HFFc6 (cell line): ENCODE results near the gene CLNK. TPM values are rescaled to one million over a fixed set of nuclear protein-coding genes. Genes with fewer than 3 reads are reported as not detected.
A peak's percentile ranks its signal among the peaks of the same experiment; 100 is the strongest.

ENCODE experiments used
- DNase-seq: peaks from one replicate; pipeline ENCODE4 v3.0.0-alpha.2; 2018
- H3K27ac Mint-ChIP-seq: 2 replicates; pipeline ENCODE4 v1.8.0; 2020; ENCODE audit warnings: mild to moderate bottlenecking, mixed read lengths
- H3K27me3 Mint-ChIP-seq: 2 replicates; pipeline ENCODE4 v1.8.0; 2021; ENCODE audit warnings: mild to moderate bottlenecking, moderate library complexity, mixed read lengths; ENCODE audit not compliant: insufficient read depth
- H3K36me3 Mint-ChIP-seq: 2 replicates; pipeline ENCODE4 v1.8.0; 2021; ENCODE audit warnings: low read depth, mixed read lengths
- H3K4me1 Mint-ChIP-seq: 2 replicates; pipeline ENCODE4 v1.8.0; 2020; ENCODE audit warnings: low read depth, mixed read lengths
- H3K4me3 Mint-ChIP-seq: 2 replicates; pipeline ENCODE4 v1.8.0; 2020; ENCODE audit warnings: mild to moderate bottlenecking, moderate library complexity, mixed read lengths
- H3K9me3 Mint-ChIP-seq: 2 replicates; pipeline ENCODE4 v1.8.0; 2020; ENCODE audit warnings: mild to moderate bottlenecking, mixed read lengths
- total RNA-seq, 6 experiments: library from RNA; stranded (reverse); fragmentation: NEBNext Ultra II Directional; extraction: Animal tissue kit (Norgen Biotek cat#: 25700); gene quantifications; 2 replicates in 1 of 6; 3 replicates in 5 of 6; pipeline ENCODE4 v1.2.3, GENCODE V29; 2021
- TF ChIP-seq, protein P1 (sequence below): fragments of 200-600 bp; sonication (generic); IDR thresholded peaks from 2 replicates; pipeline ENCODE4 v1.5.0; 2021; ENCODE audit warnings: antibody characterized with exemption, mild to moderate bottlenecking

The CLNK gene
- total RNA-seq, 6 experiments from 2014 or later = not detected

DNA sequence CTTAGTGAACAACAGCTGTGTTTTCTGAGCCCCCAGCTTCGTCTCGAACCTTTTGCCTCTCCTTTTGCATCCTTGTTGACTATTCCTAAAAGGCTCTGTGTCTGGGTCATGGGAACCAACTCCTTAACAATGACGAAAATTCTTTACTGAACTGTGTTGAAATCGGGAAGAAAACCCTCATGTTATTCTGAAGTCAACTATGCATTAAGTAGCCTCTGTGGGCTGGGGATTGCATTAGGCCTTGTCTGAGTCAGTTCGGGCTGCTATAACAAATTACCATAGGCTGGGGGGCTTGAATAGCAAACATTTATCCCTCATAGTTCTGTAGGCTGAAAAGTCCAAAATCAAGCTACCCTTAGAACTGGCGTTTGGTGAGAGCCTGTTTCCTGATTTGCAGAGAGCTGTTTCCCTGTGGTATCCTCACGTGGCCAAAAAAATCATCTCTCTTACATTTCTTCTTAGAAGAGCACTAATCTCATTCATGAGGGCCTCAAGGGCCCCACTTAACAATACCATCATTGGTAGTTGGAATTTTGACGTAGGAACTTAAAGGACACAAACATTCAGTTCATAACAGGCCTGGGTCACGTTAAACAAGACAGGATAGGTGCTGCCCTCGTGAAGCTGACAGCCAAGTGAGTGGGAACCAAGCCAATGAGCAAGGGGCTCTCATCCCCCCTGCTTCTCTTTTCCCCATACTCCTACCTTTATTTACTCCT lies 75.9 kb downstream of the CLNK start:
- Mint-ChIP-seq H3K27ac (no peak overlapping the region), H3K4me1 (peaks cover 53% of the 10 kb centered on the region), H3K36me3 (0 out of 2 replicates have a peak, but pooled peaks cover 1% of the 10 kb centered on the region), H3K4me3 (no peak overlapping the region), H3K9me3 (no peaks in the 10 kb centered on the region), H3K27me3 (no peaks in the 10 kb centered on the region; the same call in 1 of the 2 replicates)
- TF ChIP-seq, protein P1, sequence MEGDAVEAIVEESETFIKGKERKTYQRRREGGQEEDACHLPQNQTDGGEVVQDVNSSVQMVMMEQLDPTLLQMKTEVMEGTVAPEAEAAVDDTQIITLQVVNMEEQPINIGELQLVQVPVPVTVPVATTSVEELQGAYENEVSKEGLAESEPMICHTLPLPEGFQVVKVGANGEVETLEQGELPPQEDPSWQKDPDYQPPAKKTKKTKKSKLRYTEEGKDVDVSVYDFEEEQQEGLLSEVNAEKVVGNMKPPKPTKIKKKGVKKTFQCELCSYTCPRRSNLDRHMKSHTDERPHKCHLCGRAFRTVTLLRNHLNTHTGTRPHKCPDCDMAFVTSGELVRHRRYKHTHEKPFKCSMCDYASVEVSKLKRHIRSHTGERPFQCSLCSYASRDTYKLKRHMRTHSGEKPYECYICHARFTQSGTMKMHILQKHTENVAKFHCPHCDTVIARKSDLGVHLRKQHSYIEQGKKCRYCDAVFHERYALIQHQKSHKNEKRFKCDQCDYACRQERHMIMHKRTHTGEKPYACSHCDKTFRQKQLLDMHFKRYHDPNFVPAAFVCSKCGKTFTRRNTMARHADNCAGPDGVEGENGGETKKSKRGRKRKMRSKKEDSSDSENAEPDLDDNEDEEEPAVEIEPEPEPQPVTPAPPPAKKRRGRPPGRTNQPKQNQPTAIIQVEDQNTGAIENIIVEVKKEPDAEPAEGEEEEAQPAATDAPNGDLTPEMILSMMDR = no peak
- DNase-seq = no peak

DNA sequence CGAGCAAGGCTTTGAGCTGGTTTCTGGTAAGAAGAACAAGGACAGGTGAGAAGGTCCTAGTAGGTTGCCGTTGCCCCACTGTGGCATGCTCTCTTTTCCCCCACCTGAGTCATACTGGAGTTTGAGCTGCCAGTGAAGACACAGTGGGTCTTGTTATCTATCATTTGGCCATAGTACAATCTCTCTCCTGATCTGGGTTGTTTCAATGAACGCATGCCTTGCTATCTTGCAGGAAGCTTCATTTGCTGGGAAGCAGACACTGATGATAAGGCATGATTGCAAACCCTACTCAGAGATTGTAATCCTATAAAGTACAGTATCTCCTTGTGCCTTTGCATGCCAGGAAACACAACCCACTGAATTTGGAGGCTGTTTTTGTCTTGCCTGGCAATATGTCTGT lies 77.4 kb downstream of the CLNK start:
- DNase-seq = no peak
- Mint-ChIP-seq H3K9me3 (peaks cover 3% of the 10 kb centered on the region; the same call in 1 of the 2 replicates), H3K4me1 (peaks cover 56% of the 10 kb centered on the region), H3K27me3 (no peaks in the 10 kb centered on the region; the same call in 1 of the 2 replicates), H3K4me3 (no peak overlapping the region), H3K36me3 (0 out of 2 replicates have a peak, but pooled peaks cover 10% of the 10 kb centered on the region), H3K27ac (no peak overlapping the region; the same call in 1 of the 2 replicates)
- TF ChIP-seq, protein P1 = no peak

DNA sequence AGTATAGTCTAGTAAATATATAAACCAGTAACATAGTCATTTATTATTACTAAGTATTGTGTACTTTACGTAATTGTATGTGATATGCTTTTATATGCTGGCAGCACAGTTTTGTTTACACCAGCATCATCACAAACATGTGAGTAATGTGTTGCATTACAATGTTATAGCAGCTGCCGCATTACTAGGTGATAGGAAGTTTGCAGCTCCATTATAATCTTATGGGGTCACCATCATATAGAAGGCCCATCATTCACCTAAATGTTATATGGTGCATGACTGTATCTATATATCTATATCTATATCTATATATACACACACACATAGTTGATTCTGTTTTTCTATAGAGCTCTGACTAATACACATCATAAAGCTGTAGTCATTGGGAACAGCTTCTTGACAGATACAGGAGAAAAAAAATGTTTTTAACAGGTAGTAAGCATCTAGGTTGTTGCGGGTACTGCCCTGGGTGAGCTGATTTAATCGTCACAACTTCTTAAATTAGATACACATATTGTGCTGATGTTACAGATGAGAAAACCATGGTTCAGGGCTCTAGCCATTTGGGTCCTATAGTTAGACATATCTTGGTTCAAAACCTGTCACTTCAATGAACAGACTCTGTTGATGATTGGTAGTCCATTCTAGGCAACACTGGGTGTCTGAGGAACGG lies 77.9 kb downstream of the CLNK start:
- no peaks in the 10 kb centered on the region; the same call in 1 of the 2 replicates for H3K27me3 Mint-ChIP-seq
- H3K4me1 Mint-ChIP-seq = peaks cover 51% of the 10 kb centered on the region
- TF ChIP-seq, protein P1 = no peak
- no peak for DNase-seq
- no peak overlapping the region for H3K4me3 Mint-ChIP-seq
- H3K27ac Mint-ChIP-seq = no peak overlapping the region
- 0 out of 2 replicates have a peak, but pooled peaks cover 11% of the 10 kb centered on the region for H3K36me3 Mint-ChIP-seq
- peaks cover 4% of the 10 kb centered on the region; the same call in 1 of the 2 replicates for H3K9me3 Mint-ChIP-seq

DNA sequence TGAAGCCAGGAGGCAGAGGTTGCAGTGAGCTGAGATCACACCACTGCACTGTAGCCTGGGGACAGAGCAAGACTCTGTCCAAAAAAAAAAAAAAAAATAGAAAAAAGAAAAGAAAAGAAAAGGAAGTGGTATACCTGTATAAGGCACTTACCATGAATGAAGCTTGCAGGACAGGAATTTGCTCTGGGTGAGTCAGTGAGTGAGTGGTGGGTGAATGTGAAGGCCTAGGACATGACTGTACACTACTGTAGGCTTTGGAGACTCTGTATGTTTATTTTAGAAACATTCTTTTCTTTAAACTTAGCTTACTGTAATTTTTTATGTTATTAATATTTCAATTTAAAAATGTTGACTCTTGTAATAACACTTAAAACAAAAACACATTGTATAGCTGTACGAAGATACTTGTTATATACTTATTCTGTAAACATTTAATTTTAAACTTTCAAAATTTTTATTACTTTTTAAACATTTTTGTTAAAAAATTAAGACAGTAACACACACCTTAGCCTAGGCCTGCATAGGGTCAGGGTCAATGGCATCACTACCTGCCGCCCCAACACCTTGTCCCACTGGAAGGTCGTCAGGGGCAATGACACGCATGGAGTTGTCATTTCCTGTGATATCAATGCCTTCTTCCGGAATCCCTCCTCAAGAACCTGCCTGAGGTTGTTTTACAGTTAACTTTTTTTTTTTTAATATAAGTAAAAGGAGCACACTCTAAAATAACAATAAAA lies 78.7 kb downstream of the CLNK start:
- DNase-seq = peak; percentile 83
- TF ChIP-seq, protein P1 = no peak
- Mint-ChIP-seq H3K9me3 (peaks cover 4% of the 10 kb centered on the region; the same call in 1 of the 2 replicates), H3K4me1 (peaks cover 47% of the 10 kb centered on the region), H3K4me3 (no peak overlapping the region), H3K27me3 (no peaks in the 10 kb centered on the region; the same call in 1 of the 2 replicates), H3K27ac (peak overlapping the region; percentile 54; the same call in 1 of the 2 replicates), H3K36me3 (0 out of 2 replicates have a peak, but pooled peaks cover 11% of the 10 kb centered on the region)

DNA sequence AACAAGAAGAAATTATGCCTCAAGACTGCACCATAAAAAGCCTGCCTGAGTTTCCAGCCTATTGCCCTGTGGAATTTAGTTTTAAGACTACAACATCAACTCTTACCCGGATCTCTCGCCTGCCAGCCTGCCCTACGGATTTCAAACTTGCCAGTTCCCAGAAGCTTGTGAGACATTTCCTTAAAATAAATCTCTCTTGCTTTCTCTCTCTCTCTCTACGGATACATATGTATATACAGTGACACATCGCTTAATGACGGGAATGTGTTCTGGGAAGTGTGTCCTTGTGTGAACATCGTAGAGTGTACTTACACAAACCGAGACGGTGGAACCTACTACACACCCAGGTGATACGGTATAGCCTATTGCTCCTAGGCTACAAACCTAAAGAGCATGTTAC lies 79.5 kb downstream of the CLNK start:
- H3K36me3 Mint-ChIP-seq = 0 out of 2 replicates have a peak, but pooled peaks cover 11% of the 10 kb centered on the region
- no peak for DNase-seq
- peaks cover 45% of the 10 kb centered on the region for H3K4me1 Mint-ChIP-seq
- H3K4me3 Mint-ChIP-seq = no peak overlapping the region
- peaks cover 4% of the 10 kb centered on the region; the same call in 1 of the 2 replicates for H3K9me3 Mint-ChIP-seq
- H3K27me3 Mint-ChIP-seq = no peaks in the 10 kb centered on the region; the same call in none of the 2 replicates
- TF ChIP-seq, protein P1 = no peak
- H3K27ac Mint-ChIP-seq = no peak overlapping the region
